NCI-H1930 (cell line): ENCODE results near the gene TTC39B.

Experiments
- DNase-seq, 2 experiments: peaks; one replicate each; lab custom pipeline; 2025; lab: John Stamatoyannopoulos, UW

Gene TTC39B

GRCh38 chr9:15133488-15133887 lies 173.5 kb downstream of the TTC39B start:
- no peak for DNase-seq

GRCh38 chr9:15132091-15132490 lies 174.9 kb downstream of the TTC39B start:
- no peak for DNase-seq

- DNase-seq, result no peak
Measured at GRCh38 chr9:15131094-15131493, 175.9 kb downstream of the TTC39B start.

- no peak for DNase-seq
Measured at GRCh38 chr9:15127831-15128230, 179.2 kb downstream of the TTC39B start.

DNA sequence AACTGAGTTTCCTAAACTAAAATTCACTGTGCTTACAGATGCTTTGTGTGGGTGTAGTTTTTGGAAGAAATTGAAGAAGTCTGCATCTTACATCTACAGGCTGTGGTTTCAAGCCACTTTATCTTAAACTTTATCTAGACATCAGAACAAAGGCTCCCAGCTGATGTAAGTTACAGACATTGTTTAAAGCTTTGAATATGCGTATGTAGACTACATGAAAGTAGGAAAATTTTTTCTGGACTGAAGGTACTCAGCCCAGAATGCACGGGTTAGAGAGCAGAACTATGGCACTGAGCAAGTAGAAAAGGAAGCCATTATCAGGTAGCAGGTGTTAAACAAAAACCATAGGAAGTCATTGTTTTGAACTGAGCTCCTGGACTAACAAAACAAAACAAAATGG lies 185.4 kb downstream of the TTC39B start:
- no peak for DNase-seq

- DNase-seq, result no peak
Measured at GRCh38 chr9:15116130-15116580, 190.9 kb downstream of the TTC39B start.

- DNase-seq, result no peak
Measured at GRCh38 chr9:15115702-15116101, 191.3 kb downstream of the TTC39B start.

DNA sequence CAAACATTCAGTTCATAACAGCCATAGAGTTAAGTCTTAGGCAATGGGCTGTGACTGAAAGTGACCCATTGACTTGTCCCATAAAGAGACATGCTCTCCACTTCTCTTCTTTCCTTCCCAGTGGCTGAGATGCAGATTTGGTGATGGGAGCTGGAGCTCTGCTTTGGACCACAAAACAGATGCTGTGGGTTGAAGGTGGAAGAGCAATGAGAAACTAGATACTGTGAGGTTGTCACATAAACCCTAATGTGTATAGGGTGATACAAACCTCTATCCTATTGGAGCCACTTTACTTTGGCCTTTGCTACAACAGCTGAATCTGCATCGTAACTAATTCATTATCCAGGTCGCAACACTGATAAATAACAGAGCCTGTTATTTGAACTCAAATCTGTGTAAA lies 192.0 kb downstream of the TTC39B start:
- DNase-seq, result no peak
